Measurements from ENCODE around the gene STPG1. TPM values are rescaled to one million over a fixed set of nuclear protein-coding genes. Genes with fewer than 3 reads are reported as not detected.

The STPG1 gene
- total and polyA plus RNA-seq, 2 of the 13 experiments (the other 11 are each of a cell fraction or from before 2014, with no cell fraction given), result 3.4 to 4.3 TPM

- TF ChIP-seq ZNF570 (CRISPR knock-in tag; IDR thresholded peaks at IDR 0.05; ENCODE audit: borderline replicate concordance), result no peak
- TF ChIP-seq ZFP1 (CRISPR knock-in tag; IDR thresholded peaks at IDR 0.05), result no peak
- no peak for TF ChIP-seq MZF1 (CRISPR knock-in tag; IDR thresholded peaks at IDR 0.05; ENCODE audit: borderline replicate concordance)
- no peak for TF ChIP-seq ZNF331 (CRISPR knock-in tag; IDR thresholded peaks at IDR 0.05)
Observed at GRCh38 chr1:24425441-24425840, 11.9 kb upstream of the STPG1 start (continued).

- no peak for TF ChIP-seq LBX2 (CRISPR knock-in tag; IDR thresholded peaks at IDR 0.05; ENCODE audit: borderline replicate concordance)
- no peak for TF ChIP-seq MED8 (CRISPR knock-in tag; IDR thresholded peaks at IDR 0.05; ENCODE audit: insufficient replicate concordance)
- no peak for TF ChIP-seq THAP7 (CRISPR knock-in tag; IDR thresholded peaks at IDR 0.05)
- TF ChIP-seq, protein P1, sequence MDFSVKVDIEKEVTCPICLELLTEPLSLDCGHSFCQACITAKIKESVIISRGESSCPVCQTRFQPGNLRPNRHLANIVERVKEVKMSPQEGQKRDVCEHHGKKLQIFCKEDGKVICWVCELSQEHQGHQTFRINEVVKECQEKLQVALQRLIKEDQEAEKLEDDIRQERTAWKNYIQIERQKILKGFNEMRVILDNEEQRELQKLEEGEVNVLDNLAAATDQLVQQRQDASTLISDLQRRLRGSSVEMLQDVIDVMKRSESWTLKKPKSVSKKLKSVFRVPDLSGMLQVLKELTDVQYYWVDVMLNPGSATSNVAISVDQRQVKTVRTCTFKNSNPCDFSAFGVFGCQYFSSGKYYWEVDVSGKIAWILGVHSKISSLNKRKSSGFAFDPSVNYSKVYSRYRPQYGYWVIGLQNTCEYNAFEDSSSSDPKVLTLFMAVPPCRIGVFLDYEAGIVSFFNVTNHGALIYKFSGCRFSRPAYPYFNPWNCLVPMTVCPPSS (IDR thresholded peaks at IDR 0.05), result no peak
- TF ChIP-seq, protein P2, sequence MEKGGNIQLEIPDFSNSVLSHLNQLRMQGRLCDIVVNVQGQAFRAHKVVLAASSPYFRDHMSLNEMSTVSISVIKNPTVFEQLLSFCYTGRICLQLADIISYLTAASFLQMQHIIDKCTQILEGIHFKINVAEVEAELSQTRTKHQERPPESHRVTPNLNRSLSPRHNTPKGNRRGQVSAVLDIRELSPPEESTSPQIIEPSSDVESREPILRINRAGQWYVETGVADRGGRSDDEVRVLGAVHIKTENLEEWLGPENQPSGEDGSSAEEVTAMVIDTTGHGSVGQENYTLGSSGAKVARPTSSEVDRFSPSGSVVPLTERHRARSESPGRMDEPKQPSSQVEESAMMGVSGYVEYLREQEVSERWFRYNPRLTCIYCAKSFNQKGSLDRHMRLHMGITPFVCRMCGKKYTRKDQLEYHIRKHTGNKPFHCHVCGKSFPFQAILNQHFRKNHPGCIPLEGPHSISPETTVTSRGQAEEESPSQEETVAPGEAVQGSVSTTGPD (CRISPR knock-in tag; IDR thresholded peaks at IDR 0.05), result no peak
- no peak for TF ChIP-seq KLF12 (CRISPR knock-in tag; IDR thresholded peaks at IDR 0.05; ENCODE audit: borderline replicate concordance)
- no peak for TF ChIP-seq ZNF34 (CRISPR knock-in tag; IDR thresholded peaks at IDR 0.05; ENCODE audit: borderline replicate concordance)
- no peak for TF ChIP-seq ZNF230 (CRISPR knock-in tag; IDR thresholded peaks at IDR 0.05)
- no peak for TF ChIP-seq ZFP36L2 (CRISPR knock-in tag; IDR thresholded peaks at IDR 0.05)
- TF ChIP-seq PRPF4 (IDR thresholded peaks at IDR 0.05; ENCODE audit: low read depth, low read length, poor library complexity, severe bottlenecking), result no peak
- no peak for TF ChIP-seq SIX4 (CRISPR knock-in tag; IDR thresholded peaks at IDR 0.05)
- no peak for TF ChIP-seq BCL6 (CRISPR knock-in tag; IDR thresholded peaks at IDR 0.05)
- CTCF ChIA-PET (ENCODE audit: low intra/inter-chr PET ratio, low total read pairs), result no interaction called here
- FAIRE-seq, result no peak
- no peaks in the 10 kb centered on the region for H4K20me1 ChIP-seq (ENCODE audit: insufficient read depth, low read length)
- H3K4me1 ChIP-seq (ENCODE audit: insufficient read depth, low read length), result 0 out of 2 replicates have a peak, but pooled peaks cover 6% of the 10 kb centered on the region
- in situ Hi-C loops (cut with HindIII; ENCODE audit: extremely low pct_ligation_motif_present, low pct_unique_long_range_greater_than_20kb) (no loop called here), intact Hi-C loops (cut with micrococcal nuclease; ENCODE audit: unreplicated experiment) (no loop called here)
- no peak overlapping the region for H2AFZ ChIP-seq (ENCODE audit: low read length)
- no peak overlapping the region for H3K4me3 ChIP-seq (replicated peaks in 1 of 3; ENCODE audit: insufficient read depth in 1 of 3, low read depth in 2 of 3, low read length in 3 of 3)
- H3K27me3 ChIP-seq (ENCODE audit: control insufficient read depth in 1 of 2, insufficient read depth in 2 of 2, low read length in 2 of 2), result no peaks in the 10 kb centered on the region
- BruUV-seq (replicated peaks), result no TSS peak
- POLR2A ChIA-PET, result no interaction called here
- H3K27ac ChIP-seq (ENCODE audit: extremely low read length, insufficient read depth, low read length), result no peak overlapping the region
- H3K79me2 ChIP-seq (ENCODE audit: insufficient read depth, low read length), result no peaks in the 10 kb centered on the region
- H3K36me3 ChIP-seq (replicated peaks in 1 of 2; ENCODE audit: control insufficient read depth in 1 of 2, insufficient read depth in 2 of 2, low read length in 2 of 2), result 0 out of 5 replicates have a peak, but pooled peaks cover 0 to 7% of the 10 kb centered on the region in 2 experiments
- no peaks in the 10 kb centered on the region for H3K9me3 ChIP-seq (ENCODE audit: low read length)
- no peak overlapping the region for H3K9ac ChIP-seq (ENCODE audit: insufficient read depth, low read depth, low read length)
- WGBS (ENCODE audit: low lambda C conversion rate), result 52% methylated on average over 2 of the region's 3 CpGs
- H3K4me2 ChIP-seq (ENCODE audit: low read depth, low read length), result no peak overlapping the region
- no peak for ATAC-seq
- no peak for DNase-seq (ENCODE audit: low spot score)
Observed at GRCh38 chr1:24424990-24425389, 11.4 kb upstream of the STPG1 start.

All from HepG2 (cell line).